Nephron progenitor cell (in vitro differentiated cells): Measurements from ENCODE around the gene F2RL3.

Experiments used
- DNase-seq: peaks from one replicate; pipeline ENCODE4 v3.0.0; 2021
- H3K27ac Mint-ChIP-seq: 2 replicates; pipeline ENCODE4 v1.8.0; 2021; ENCODE audit warnings: mild to moderate bottlenecking, moderate library complexity, mixed read lengths
- H3K27me3 Mint-ChIP-seq: 2 replicates; pipeline ENCODE4 v1.8.0; 2021; ENCODE audit warnings: mild to moderate bottlenecking, low read depth, mixed read lengths; ENCODE audit not compliant: poor library complexity
- H3K36me3 Mint-ChIP-seq: 2 replicates; pipeline ENCODE4 v1.8.0; 2021; ENCODE audit warnings: low read depth, mixed read lengths
- H3K4me1 Mint-ChIP-seq: 2 replicates; pipeline ENCODE4 v1.8.0; 2021; ENCODE audit warnings: mixed read lengths
- H3K4me3 Mint-ChIP-seq: 2 replicates; pipeline ENCODE4 v1.8.0; 2021; ENCODE audit warnings: mild to moderate bottlenecking, moderate library complexity, mixed read lengths
- H3K9me3 Mint-ChIP-seq: 2 replicates; pipeline ENCODE4 v1.8.0; 2021; ENCODE audit warnings: mild to moderate bottlenecking, moderate library complexity, mixed read lengths
- CTCF ChIP-seq: fragments of 200-600 bp; sonication (generic); IDR thresholded peaks from 2 replicates; pipeline ENCODE4 v1.5.0; 2021; ENCODE audit warnings: antibody characterized with exemption

Gene F2RL3

GRCh38 chr19:16893686-16893989 is 4.8 kb downstream of the F2RL3 start:
- Mint-ChIP-seq H3K27ac (no peak overlapping the region), H3K4me1 (peaks cover 18% of the 10 kb centered on the region), H3K36me3 (no peaks in the 10 kb centered on the region), H3K27me3 (peaks cover 34% of the 10 kb centered on the region), H3K4me3 (no peak overlapping the region), H3K9me3 (no peaks in the 10 kb centered on the region)
- TF ChIP-seq CTCF = no peak
- DNase-seq = no peak

GRCh38 chr19:16894080-16894479 is 5.3 kb downstream of the F2RL3 start:
- H3K4me1 Mint-ChIP-seq = peaks cover 17% of the 10 kb centered on the region
- no peaks in the 10 kb centered on the region for H3K36me3 Mint-ChIP-seq
- no peak overlapping the region for H3K27ac Mint-ChIP-seq
- peaks cover 38% of the 10 kb centered on the region for H3K27me3 Mint-ChIP-seq
- TF ChIP-seq CTCF = no peak
- no peak overlapping the region for H3K4me3 Mint-ChIP-seq
- no peak for DNase-seq
- no peaks in the 10 kb centered on the region for H3K9me3 Mint-ChIP-seq

GRCh38 chr19:16895467-16896145 is 6.8 kb downstream of the F2RL3 start:
- DNase-seq = no peak
- H3K27me3 Mint-ChIP-seq = peaks cover 44% of the 10 kb centered on the region
- peaks cover 16% of the 10 kb centered on the region for H3K4me1 Mint-ChIP-seq
- H3K9me3 Mint-ChIP-seq = no peaks in the 10 kb centered on the region
- TF ChIP-seq CTCF = no peak
- no peak overlapping the region for H3K27ac Mint-ChIP-seq
- H3K4me3 Mint-ChIP-seq = peak overlapping the region; percentile 65
- no peaks in the 10 kb centered on the region for H3K36me3 Mint-ChIP-seq

GRCh38 chr19:16896146-16897028 is 7.6 kb downstream of the F2RL3 start:
- Mint-ChIP-seq H3K9me3 (no peaks in the 10 kb centered on the region), H3K4me3 (peak overlapping the region; percentile 79), H3K4me1 (peaks cover 15% of the 10 kb centered on the region), H3K27ac (no peak overlapping the region), H3K27me3 (peaks cover 42% of the 10 kb centered on the region), H3K36me3 (no peaks in the 10 kb centered on the region)
- TF ChIP-seq CTCF = no peak
- DNase-seq = peak; percentile 56

GRCh38 chr19:16897029-16897855 is 8.4 kb downstream of the F2RL3 start:
- peak overlapping the region; percentile 79 for H3K4me3 Mint-ChIP-seq
- no peak overlapping the region for H3K27ac Mint-ChIP-seq
- TF ChIP-seq CTCF = no peak
- H3K9me3 Mint-ChIP-seq = no peaks in the 10 kb centered on the region
- peaks cover 15% of the 10 kb centered on the region for H3K4me1 Mint-ChIP-seq
- peak; percentile 98 for DNase-seq
- H3K36me3 Mint-ChIP-seq = no peaks in the 10 kb centered on the region
- H3K27me3 Mint-ChIP-seq = peaks cover 38% of the 10 kb centered on the region
